NCI-H187 treated with DMSO at 0.1 percent for 48 hours (cell line): ENCODE results near the gene NEK5.

ENCODE experiments used
- DNase-seq: peaks from one replicate; lab custom pipeline; 2025; lab: John Stamatoyannopoulos, UW

NEK5 gene

GRCh38 chr13:52011632-52012511, 117.0 kb downstream of the NEK5 start, which contains the start of gene ALG11:
ALG11 (plus strand) TSS chr13:52012398; CDS start chr13:52012419, 21 bp downstream.
- DNase-seq, result peak; percentile 84

GRCh38 chr13:52010890-52011631, 117.8 kb downstream of the NEK5 start, which contains the start of gene ATP7B:
ATP7B (minus strand) TSS chr13:52011450; CDS start chr13:52011337, 113 bp downstream.
- no peak for DNase-seq

GRCh38 chr13:52009946-52010345, 118.9 kb downstream of the NEK5 start:
- DNase-seq, result no peak

GRCh38 chr13:52006523-52007245, 122.2 kb downstream of the NEK5 start:
- no peak for DNase-seq

- no peak for DNase-seq
These were observed 122.9 kb downstream of the NEK5 start for GRCh38 chr13:52005841-52006522.

- DNase-seq, result no peak
These were observed 124.2 kb downstream of the NEK5 start for GRCh38 chr13:52004511-52005170.

GRCh38 chr13:52003541-52003940, 125.3 kb downstream of the NEK5 start:
- no peak for DNase-seq

GRCh38 chr13:52002361-52002760, 126.5 kb downstream of the NEK5 start:
- DNase-seq, result no peak

GRCh38 chr13:52001120-52001731, 127.6 kb downstream of the NEK5 start:
- DNase-seq, result no peak

GRCh38 chr13:51999921-52000320, 129.0 kb downstream of the NEK5 start:
- DNase-seq, result no peak

- DNase-seq, result no peak
These were observed 129.4 kb downstream of the NEK5 start for GRCh38 chr13:51999510-51999911.

GRCh38 chr13:51998723-51999509, 130.0 kb downstream of the NEK5 start:
- DNase-seq, result no peak

- DNase-seq, result no peak
These were observed 131.1 kb downstream of the NEK5 start for GRCh38 chr13:51997641-51998330.

- no peak for DNase-seq
These were observed 131.7 kb downstream of the NEK5 start for GRCh38 chr13:51997186-51997585.

GRCh38 chr13:51996641-51997040, 132.2 kb downstream of the NEK5 start:
- no peak for DNase-seq

- no peak for DNase-seq
These were observed 133.0 kb downstream of the NEK5 start for GRCh38 chr13:51995677-51996551.

GRCh38 chr13:51993713-51994112, 135.2 kb downstream of the NEK5 start:
- DNase-seq, result no peak

- DNase-seq, result no peak
These were observed 139.8 kb downstream of the NEK5 start for GRCh38 chr13:51988988-51989618.
